ENCODE data around the gene C1orf122. TPM values are rescaled to one million over a fixed set of nuclear protein-coding genes. Genes with fewer than 3 reads are reported as not detected.
"Not testable (repeated sequence)": the region's sequence is repeated elsewhere in the genome, so short reads cannot be mapped to it uniquely, and the experiment has no call there.

The C1orf122 gene
- total RNA-seq, 1 experiment from 2014 or later: 45.9 TPM

GRCh38 chr1:37767488-37767887 is 40.1 kb upstream of the C1orf122 start (continued):
- no peak for TF ChIP-seq HMGA2 (CRISPR knock-in tag; IDR thresholded peaks at IDR 0.05)
- TF ChIP-seq ZNF512 (CRISPR knock-in tag; IDR thresholded peaks at IDR 0.05; ENCODE audit: borderline replicate concordance): no peak
- TF ChIP-seq JUN (CRISPR knock-in tag; IDR thresholded peaks at IDR 0.05): no peak
- TF ChIP-seq TEAD1 (CRISPR knock-in tag; IDR thresholded peaks at IDR 0.05): no peak
- TF ChIP-seq USF2 (CRISPR knock-in tag; IDR thresholded peaks at IDR 0.05): no peak
- TF ChIP-seq STAT6 (CRISPR knock-in tag; conservative IDR thresholded peaks at IDR 0.05; ENCODE audit: low read depth): no peak

GRCh38 chr1:37771440-37771839 is 36.1 kb upstream of the C1orf122 start:
- H3K4me3 Mint-ChIP-seq; DNase-seq (ENCODE audit: low spot score); H3K9me3 Mint-ChIP-seq; CTCF ChIA-PET; ATAC-seq; H3K27ac Mint-ChIP-seq; POLR2A ChIA-PET; H3K4me1 Mint-ChIP-seq; H3K36me3 Mint-ChIP-seq: not testable (repeated sequence)
- H3K27me3 Mint-ChIP-seq (ENCODE audit: low read depth): peaks cover 51% of the 10 kb centered on the region

- CTCF ChIA-PET: interaction anchor here (1.6 kb wide), 1 partner anchor 11 kb away, joined by 5 read pairs; no protein-coding TSS in a partner anchor
- Mint-ChIP-seq H3K27ac (no peak overlapping the region), H3K4me3 (no peak overlapping the region), H3K4me1 (no peaks in the 10 kb centered on the region), H3K27me3 (ENCODE audit: low read depth) (peaks cover 42% of the 10 kb centered on the region), H3K36me3 (no peaks in the 10 kb centered on the region), H3K9me3 (peaks cover 9% of the 10 kb centered on the region)
- no peak for DNase-seq (ENCODE audit: low spot score)
- ATAC-seq: no peak
- POLR2A ChIA-PET: no interaction called here
- TF ChIP-seq OVOL2 (CRISPR knock-in tag; IDR thresholded peaks at IDR 0.05; ENCODE audit: borderline replicate concordance): no peak
- no peak for TF ChIP-seq E2F4 (CRISPR knock-in tag; IDR thresholded peaks at IDR 0.05; ENCODE audit: borderline replicate concordance, low read depth)
- no peak for TF ChIP-seq MXD4 (CRISPR knock-in tag; IDR thresholded peaks at IDR 0.05; ENCODE audit: borderline replicate concordance)
- no peak for TF ChIP-seq MLX (CRISPR knock-in tag; IDR thresholded peaks at IDR 0.05)
- TF ChIP-seq FOXP4 (CRISPR knock-in tag; IDR thresholded peaks at IDR 0.05): no peak
- TF ChIP-seq USF1 (CRISPR knock-in tag; IDR thresholded peaks at IDR 0.05): no peak
- no peak for TF ChIP-seq GABPB1 (CRISPR knock-in tag; IDR thresholded peaks at IDR 0.05)
- TF ChIP-seq KAT7 (CRISPR knock-in tag; IDR thresholded peaks at IDR 0.05; ENCODE audit: borderline replicate concordance): no peak
- TF ChIP-seq FOXP1 (CRISPR knock-in tag; IDR thresholded peaks at IDR 0.05; ENCODE audit: borderline replicate concordance): no peak
- TF ChIP-seq HMGA2 (CRISPR knock-in tag; IDR thresholded peaks at IDR 0.05): no peak
- TF ChIP-seq MYBL2 (CRISPR knock-in tag; IDR thresholded peaks at IDR 0.05): no peak
- TF ChIP-seq USF2 (CRISPR knock-in tag; IDR thresholded peaks at IDR 0.05): no peak
- TF ChIP-seq ERG (CRISPR knock-in tag; IDR thresholded peaks at IDR 0.05): no peak
- no peak for TF ChIP-seq ZBTB21 (CRISPR knock-in tag; IDR thresholded peaks at IDR 0.05; ENCODE audit: borderline replicate concordance)
- no peak for TF ChIP-seq ZNF232 (CRISPR knock-in tag; IDR thresholded peaks at IDR 0.05)
- TF ChIP-seq ESRRA (CRISPR knock-in tag; IDR thresholded peaks at IDR 0.05; ENCODE audit: borderline replicate concordance): no peak
Measured at GRCh38 chr1:37776946-37777516, 30.6 kb upstream of the C1orf122 start.

Measured in WTC11 (cell line).